GM23338 (cell line): ENCODE data around the gene CDC73. TPM values are rescaled to one million over a fixed set of nuclear protein-coding genes. Genes with fewer than 3 reads are reported as not detected.

Experiments used
- ATAC-seq: fragments of 200-7000 bp; cut with Tn5 transposase; 3 replicates; pipeline ENCODE4 v1.9.1; 2020
- DNase-seq: peaks from one replicate; pipeline ENCODE4 v3.0.0-alpha.2; 2015; ENCODE audit warnings: low spot score
- H2AFZ ChIP-seq: fragments of 200-600 bp; sonication (generic); 2 replicates; pipeline ENCODE4 v1.8.0; 2016; ENCODE audit warnings: antibody characterized with exemption, mild to moderate bottlenecking, moderate library complexity
- H3F3A ChIP-seq: fragments of 200-600 bp; sonication (generic); replicated peaks from 2 replicates; pipeline ENCODE4 v1.8.0; 2017; ENCODE audit warnings: antibody characterized with exemption, mixed run types, low read depth
- H3K27ac ChIP-seq: fragments of 200-600 bp; sonication (generic); 2 replicates; pipeline ENCODE4 v1.6.1; 2016; ENCODE audit warnings: low read depth
- H3K27me3 ChIP-seq: fragments of 200-600 bp; sonication (generic); 2 replicates; pipeline ENCODE4 v1.8.0; 2016; ENCODE audit warnings: mild to moderate bottlenecking, mixed run types, moderate library complexity; ENCODE audit not compliant: insufficient read depth
- H3K36me3 ChIP-seq: fragments of 200-600 bp; sonication (generic); 2 replicates; pipeline ENCODE4 v1.8.0; 2016; ENCODE audit warnings: mild to moderate bottlenecking; ENCODE audit not compliant: insufficient read depth
- H3K4me1 ChIP-seq: fragments of 200-600 bp; sonication (generic); 2 replicates; pipeline ENCODE4 v1.8.0; 2016; ENCODE audit warnings: mild to moderate bottlenecking, moderate library complexity; ENCODE audit not compliant: insufficient read depth
- H3K4me2 ChIP-seq: fragments of 200-600 bp; sonication (generic); 2 replicates; pipeline ENCODE4 v1.7.1; 2017; ENCODE audit warnings: mixed run types
- H3K4me3 ChIP-seq: fragments of 200-600 bp; sonication (generic); 2 replicates; pipeline ENCODE4 v1.6.1; 2016; ENCODE audit warnings: mixed run types
- H3K79me2 ChIP-seq: fragments of 200-600 bp; sonication (generic); replicated peaks from 2 replicates; pipeline ENCODE4 v1.8.0; 2017; ENCODE audit warnings: mild to moderate bottlenecking; ENCODE audit not compliant: insufficient read depth
- H3K9me2 ChIP-seq: fragments of 200-600 bp; sonication (generic); 2 replicates; pipeline ENCODE4 v1.8.0; 2017; ENCODE audit not compliant: insufficient read depth
- H4K20me1 ChIP-seq: fragments of 200-600 bp; sonication (generic); replicated peaks from 2 replicates; pipeline ENCODE4 v1.8.0; 2017; ENCODE audit warnings: mild to moderate bottlenecking; ENCODE audit not compliant: insufficient read depth
- H3K27ac Mint-ChIP-seq: 2 replicates; pipeline ENCODE4 v1.8.0; 2020; ENCODE audit warnings: inconsistent platforms, mild to moderate bottlenecking, moderate library complexity, mixed read lengths
- H3K27me3 Mint-ChIP-seq: 3 replicates; pipeline ENCODE4 v1.8.0; 2022; ENCODE audit warnings: low read depth, mild to moderate bottlenecking, moderate library complexity, mixed read lengths, inconsistent platforms; ENCODE audit not compliant: insufficient read depth, poor library complexity
- H3K36me3 Mint-ChIP-seq: 3 replicates; pipeline ENCODE4 v1.8.0; 2021; ENCODE audit warnings: low read depth, mild to moderate bottlenecking, inconsistent platforms, moderate library complexity, mixed read lengths
- H3K4me1 Mint-ChIP-seq: 3 replicates; pipeline ENCODE4 v1.8.0; 2020; ENCODE audit warnings: mild to moderate bottlenecking, inconsistent platforms, mixed read lengths
- H3K4me3 Mint-ChIP-seq: 3 replicates; pipeline ENCODE4 v1.8.0; 2021; ENCODE audit warnings: moderate library complexity, mild to moderate bottlenecking, inconsistent platforms, mixed read lengths
- H3K9me3 Mint-ChIP-seq: 3 replicates; pipeline ENCODE4 v1.8.0; 2020; ENCODE audit warnings: moderate library complexity, mild to moderate bottlenecking, inconsistent platforms, mixed read lengths
- CREB1 ChIP-seq: fragments of 250-450 bp; sonication (Bioruptor Pico); IDR thresholded peaks from 2 replicates; pipeline ENCODE4 v1.5.0; 2020; ENCODE audit warnings: low read depth, mild to moderate bottlenecking, moderate library complexity
- EZH2 ChIP-seq: fragments of 200-600 bp; sonication (generic); IDR thresholded peaks from one replicate; pipeline ENCODE4 v1.8.0; 2017; ENCODE audit warnings: antibody characterized with exemption, mild to moderate bottlenecking, low read depth; ENCODE audit not compliant: unreplicated experiment
- EZH2phosphoT487 ChIP-seq: fragments of 200-600 bp; sonication (generic); IDR thresholded peaks from one replicate; pipeline ENCODE4 v1.8.1; 2018; ENCODE audit warnings: antibody characterized with exemption; ENCODE audit not compliant: unreplicated experiment
- JUNB ChIP-seq: IDR thresholded peaks from one replicate; pipeline ENCODE4 v1.6.1; 2016; ENCODE audit warnings: antibody characterized with exemption; ENCODE audit not compliant: unreplicated experiment
- NANOG ChIP-seq: IDR thresholded peaks from 2 replicates; pipeline ENCODE4 v1.6.1; 2016; ENCODE audit warnings: antibody characterized with exemption, borderline replicate concordance
- POLR2AphosphoS5 ChIP-seq: IDR thresholded peaks from 2 replicates; pipeline ENCODE4 v1.6.1; 2016; ENCODE audit warnings: antibody characterized with exemption, low read depth
- STAT1 ChIP-seq: IDR thresholded peaks from one replicate; pipeline ENCODE4 v1.6.1; 2016; ENCODE audit warnings: antibody characterized with exemption; ENCODE audit not compliant: unreplicated experiment
- ZNF114 ChIP-seq: fragments of 250-450 bp; sonication (Bioruptor Pico); IDR thresholded peaks from 2 replicates; pipeline ENCODE4 v1.5.0; 2020; ENCODE audit warnings: mild to moderate bottlenecking, moderate library complexity
- ZNF331 ChIP-seq: fragments of 250-450 bp; sonication (Bioruptor Pico); IDR thresholded peaks from 2 replicates; pipeline ENCODE4 v1.5.0; 2020; ENCODE audit warnings: low read depth, mild to moderate bottlenecking, moderate library complexity
- polyA plus RNA-seq: library from polyadenylated mRNA; unstranded; fragments of >200 nt; fragmentation: Nextera tagmentation; extraction: Ambion mirVana; gene quantifications from 2 replicates; pipeline ENCODE4 v1.2.1, GENCODE V29; 2016
- total RNA-seq: library from RNA; depleted of rRNA; stranded (reverse); fragments of >200 nt; shearing (Covaris generic); gene quantifications from 2 replicates; pipeline ENCODE4 v1.2.3, GENCODE V29; 2014
- TF ChIP-seq, protein P1 (sequence below), 2 experiments: fragments of 200-600 bp in 1 of 2; sonication (generic) in 1 of 2; conservative IDR thresholded peaks; 2 replicates each; pipeline versions ENCODE4 v1.5.1 to v1.6.1; 2016 to 2017; ENCODE audit warnings: antibody characterized with exemption in 2 of 2, low read depth in 2 of 2, mild to moderate bottlenecking in 2 of 2, moderate library complexity in 1 of 2
- TF ChIP-seq, protein P2 (sequence below): IDR thresholded peaks from 2 replicates; pipeline ENCODE4 v1.6.1; 2016; ENCODE audit warnings: antibody characterized with exemption
- TF ChIP-seq, protein P3 (sequence below): fragments of 250-450 bp; sonication (Bioruptor Pico); IDR thresholded peaks from 2 replicates; pipeline ENCODE4 v1.5.0; 2020; ENCODE audit warnings: mild to moderate bottlenecking, moderate library complexity

Gene CDC73
- total and polyA plus RNA-seq, 2 experiments from 2014 or later, result 40.4 to 63.2 TPM

DNA sequence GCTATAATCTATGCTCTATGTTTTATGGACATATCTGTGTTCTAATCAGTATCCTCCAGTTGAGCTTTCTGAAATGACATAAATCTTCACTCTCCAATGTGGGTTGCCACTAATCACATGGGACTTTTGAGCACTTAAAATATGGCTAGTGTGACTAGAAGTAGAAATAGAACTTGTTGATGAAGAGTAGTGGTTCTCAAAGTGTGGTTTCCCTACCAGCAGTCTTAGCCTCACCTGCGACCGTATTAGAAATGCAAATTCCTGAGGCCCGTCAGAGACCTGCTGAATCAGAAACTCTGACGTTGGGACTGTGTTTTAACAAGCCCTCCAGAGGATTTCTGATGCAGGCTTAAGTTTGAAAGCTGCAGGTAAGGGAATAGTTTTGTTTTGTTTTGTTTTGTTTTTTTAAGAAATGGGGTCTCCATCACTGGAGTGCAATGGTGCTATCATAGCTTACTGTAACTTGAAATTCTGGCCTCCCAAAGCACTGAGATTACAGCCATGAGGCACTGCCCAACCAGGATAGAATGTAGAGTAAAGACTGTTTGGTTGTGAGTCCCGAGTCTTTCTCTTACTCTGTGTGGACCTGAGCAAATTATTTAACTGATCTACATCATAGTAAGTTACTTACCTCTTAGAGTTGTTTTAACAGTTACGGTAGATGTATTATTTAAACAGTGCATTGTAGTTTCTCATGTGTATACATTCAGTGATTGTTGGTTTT, 38.3 kb upstream of the CDC73 start (continued):
- TF ChIP-seq CREB1 (CRISPR knock-in tag) (no peak), STAT1 (no peak), POLR2AphosphoS5 (no peak), ZNF331 (CRISPR knock-in tag) (no peak), ZNF114 (CRISPR knock-in tag) (no peak), NANOG (no peak)
- TF ChIP-seq, protein P1, sequence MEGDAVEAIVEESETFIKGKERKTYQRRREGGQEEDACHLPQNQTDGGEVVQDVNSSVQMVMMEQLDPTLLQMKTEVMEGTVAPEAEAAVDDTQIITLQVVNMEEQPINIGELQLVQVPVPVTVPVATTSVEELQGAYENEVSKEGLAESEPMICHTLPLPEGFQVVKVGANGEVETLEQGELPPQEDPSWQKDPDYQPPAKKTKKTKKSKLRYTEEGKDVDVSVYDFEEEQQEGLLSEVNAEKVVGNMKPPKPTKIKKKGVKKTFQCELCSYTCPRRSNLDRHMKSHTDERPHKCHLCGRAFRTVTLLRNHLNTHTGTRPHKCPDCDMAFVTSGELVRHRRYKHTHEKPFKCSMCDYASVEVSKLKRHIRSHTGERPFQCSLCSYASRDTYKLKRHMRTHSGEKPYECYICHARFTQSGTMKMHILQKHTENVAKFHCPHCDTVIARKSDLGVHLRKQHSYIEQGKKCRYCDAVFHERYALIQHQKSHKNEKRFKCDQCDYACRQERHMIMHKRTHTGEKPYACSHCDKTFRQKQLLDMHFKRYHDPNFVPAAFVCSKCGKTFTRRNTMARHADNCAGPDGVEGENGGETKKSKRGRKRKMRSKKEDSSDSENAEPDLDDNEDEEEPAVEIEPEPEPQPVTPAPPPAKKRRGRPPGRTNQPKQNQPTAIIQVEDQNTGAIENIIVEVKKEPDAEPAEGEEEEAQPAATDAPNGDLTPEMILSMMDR (conservative IDR thresholded peaks at IDR 0.05; ENCODE audit: low read depth in 2 of 2), result no peak

DNA sequence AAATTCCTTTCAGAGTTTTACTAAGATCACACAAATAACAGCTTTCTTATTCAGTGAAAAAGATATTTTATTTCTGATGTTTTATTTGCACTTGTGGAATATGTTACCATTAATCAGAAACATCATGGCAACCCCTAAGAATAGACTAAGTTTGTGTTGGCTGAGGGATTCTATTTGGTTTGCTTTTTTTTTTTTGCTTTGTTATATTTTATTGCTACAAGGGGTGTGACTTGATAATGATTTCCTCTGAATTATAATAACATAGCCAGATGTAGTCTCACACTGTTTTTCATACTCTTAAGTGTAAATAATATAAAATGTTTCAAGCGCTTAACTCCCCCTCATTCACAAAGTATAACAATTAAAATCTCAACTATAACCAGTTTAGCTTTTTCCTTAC, 36.6 kb upstream of the CDC73 start:
- Mint-ChIP-seq H3K4me3 (no peak overlapping the region), H3K36me3 (peaks cover 34% of the 10 kb centered on the region), H3K27me3 (peaks cover 2% of the 10 kb centered on the region), H3K9me3 (no peaks in the 10 kb centered on the region), H3K27ac (no peak overlapping the region), H3K4me1 (peaks cover 5% of the 10 kb centered on the region; the same call in 2 of the 3 replicates)
- TF ChIP-seq, protein P2, sequence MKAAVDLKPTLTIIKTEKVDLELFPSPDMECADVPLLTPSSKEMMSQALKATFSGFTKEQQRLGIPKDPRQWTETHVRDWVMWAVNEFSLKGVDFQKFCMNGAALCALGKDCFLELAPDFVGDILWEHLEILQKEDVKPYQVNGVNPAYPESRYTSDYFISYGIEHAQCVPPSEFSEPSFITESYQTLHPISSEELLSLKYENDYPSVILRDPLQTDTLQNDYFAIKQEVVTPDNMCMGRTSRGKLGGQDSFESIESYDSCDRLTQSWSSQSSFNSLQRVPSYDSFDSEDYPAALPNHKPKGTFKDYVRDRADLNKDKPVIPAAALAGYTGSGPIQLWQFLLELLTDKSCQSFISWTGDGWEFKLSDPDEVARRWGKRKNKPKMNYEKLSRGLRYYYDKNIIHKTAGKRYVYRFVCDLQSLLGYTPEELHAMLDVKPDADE, result no peak
- no peak for TF ChIP-seq JUNB
- TF ChIP-seq, protein P3, sequence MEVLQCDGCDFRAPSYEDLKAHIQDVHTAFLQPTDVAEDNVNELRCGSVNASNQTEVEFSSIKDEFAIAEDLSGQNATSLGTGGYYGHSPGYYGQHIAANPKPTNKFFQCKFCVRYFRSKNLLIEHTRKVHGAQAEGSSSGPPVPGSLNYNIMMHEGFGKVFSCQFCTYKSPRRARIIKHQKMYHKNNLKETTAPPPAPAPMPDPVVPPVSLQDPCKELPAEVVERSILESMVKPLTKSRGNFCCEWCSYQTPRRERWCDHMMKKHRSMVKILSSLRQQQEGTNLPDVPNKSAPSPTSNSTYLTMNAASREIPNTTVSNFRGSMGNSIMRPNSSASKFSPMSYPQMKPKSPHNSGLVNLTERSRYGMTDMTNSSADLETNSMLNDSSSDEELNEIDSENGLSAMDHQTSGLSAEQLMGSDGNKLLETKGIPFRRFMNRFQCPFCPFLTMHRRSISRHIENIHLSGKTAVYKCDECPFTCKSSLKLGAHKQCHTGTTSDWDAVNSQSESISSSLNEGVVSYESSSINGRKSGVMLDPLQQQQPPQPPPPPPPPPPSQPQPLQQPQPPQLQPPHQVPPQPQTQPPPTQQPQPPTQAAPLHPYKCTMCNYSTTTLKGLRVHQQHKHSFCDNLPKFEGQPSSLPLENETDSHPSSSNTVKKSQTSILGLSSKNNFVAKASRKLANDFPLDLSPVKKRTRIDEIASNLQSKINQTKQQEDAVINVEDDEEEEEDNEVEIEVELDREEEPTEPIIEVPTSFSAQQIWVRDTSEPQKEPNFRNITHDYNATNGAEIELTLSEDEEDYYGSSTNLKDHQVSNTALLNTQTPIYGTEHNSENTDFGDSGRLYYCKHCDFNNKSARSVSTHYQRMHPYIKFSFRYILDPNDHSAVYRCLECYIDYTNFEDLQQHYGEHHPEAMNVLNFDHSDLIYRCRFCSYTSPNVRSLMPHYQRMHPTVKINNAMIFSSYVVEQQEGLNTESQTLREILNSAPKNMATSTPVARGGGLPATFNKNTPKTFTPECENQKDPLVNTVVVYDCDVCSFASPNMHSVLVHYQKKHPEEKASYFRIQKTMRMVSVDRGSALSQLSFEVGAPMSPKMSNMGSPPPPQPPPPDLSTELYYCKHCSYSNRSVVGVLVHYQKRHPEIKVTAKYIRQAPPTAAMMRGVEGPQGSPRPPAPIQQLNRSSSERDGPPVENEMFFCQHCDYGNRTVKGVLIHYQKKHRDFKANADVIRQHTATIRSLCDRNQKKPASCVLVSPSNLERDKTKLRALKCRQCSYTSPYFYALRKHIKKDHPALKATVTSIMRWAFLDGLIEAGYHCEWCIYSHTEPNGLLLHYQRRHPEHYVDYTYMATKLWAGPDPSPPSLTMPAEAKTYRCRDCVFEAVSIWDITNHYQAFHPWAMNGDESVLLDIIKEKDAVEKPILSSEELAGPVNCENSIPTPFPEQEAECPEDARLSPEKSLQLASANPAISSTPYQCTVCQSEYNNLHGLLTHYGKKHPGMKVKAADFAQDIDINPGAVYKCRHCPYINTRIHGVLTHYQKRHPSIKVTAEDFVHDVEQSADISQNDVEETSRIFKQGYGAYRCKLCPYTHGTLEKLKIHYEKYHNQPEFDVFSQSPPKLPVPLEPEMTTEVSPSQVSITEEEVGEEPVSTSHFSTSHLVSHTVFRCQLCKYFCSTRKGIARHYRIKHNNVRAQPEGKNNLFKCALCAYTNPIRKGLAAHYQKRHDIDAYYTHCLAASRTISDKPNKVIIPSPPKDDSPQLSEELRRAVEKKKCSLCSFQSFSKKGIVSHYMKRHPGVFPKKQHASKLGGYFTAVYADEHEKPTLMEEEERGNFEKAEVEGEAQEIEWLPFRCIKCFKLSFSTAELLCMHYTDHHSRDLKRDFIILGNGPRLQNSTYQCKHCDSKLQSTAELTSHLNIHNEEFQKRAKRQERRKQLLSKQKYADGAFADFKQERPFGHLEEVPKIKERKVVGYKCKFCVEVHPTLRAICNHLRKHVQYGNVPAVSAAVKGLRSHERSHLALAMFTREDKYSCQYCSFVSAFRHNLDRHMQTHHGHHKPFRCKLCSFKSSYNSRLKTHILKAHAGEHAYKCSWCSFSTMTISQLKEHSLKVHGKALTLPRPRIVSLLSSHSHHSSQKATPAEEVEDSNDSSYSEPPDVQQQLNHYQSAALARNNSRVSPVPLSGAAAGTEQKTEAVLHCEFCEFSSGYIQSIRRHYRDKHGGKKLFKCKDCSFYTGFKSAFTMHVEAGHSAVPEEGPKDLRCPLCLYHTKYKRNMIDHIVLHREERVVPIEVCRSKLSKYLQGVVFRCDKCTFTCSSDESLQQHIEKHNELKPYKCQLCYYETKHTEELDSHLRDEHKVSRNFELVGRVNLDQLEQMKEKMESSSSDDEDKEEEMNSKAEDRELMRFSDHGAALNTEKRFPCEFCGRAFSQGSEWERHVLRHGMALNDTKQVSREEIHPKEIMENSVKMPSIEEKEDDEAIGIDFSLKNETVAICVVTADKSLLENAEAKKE (CRISPR knock-in tag), result no peak
- TF ChIP-seq EZH2phosphoT487, result no peak
- no peak for TF ChIP-seq ZNF331 (CRISPR knock-in tag)
- no peak for TF ChIP-seq EZH2
- no peak for TF ChIP-seq ZNF114 (CRISPR knock-in tag)
- Histone ChIP-seq H3K27ac (no peak overlapping the region), H3K9me2 (no peaks in the 10 kb centered on the region), H3F3A (no peaks in the 10 kb centered on the region), H3K36me3 (peaks cover 23% of the 10 kb centered on the region; the same call in 1 of the 2 replicates), H3K27me3 (no peaks in the 10 kb centered on the region), H3K4me2 (no peak overlapping the region), H3K4me1 (no peaks in the 10 kb centered on the region; the same call in 1 of the 2 replicates), H3K4me3 (no peak overlapping the region), H2AFZ (no peak overlapping the region), H3K79me2 (no peaks in the 10 kb centered on the region), H4K20me1 (no peaks in the 10 kb centered on the region)
- ATAC-seq (no peak), DNase-seq (no peak)
